ENCODE data around the gene CIC. TPM values are rescaled to one million over a fixed set of nuclear protein-coding genes. Genes with fewer than 3 reads are reported as not detected.

CIC gene
- total and polyA plus RNA-seq, 2 of the 13 experiments (the other 11 are each of a cell fraction or from before 2014, with no cell fraction given), result 5.9 to 8.0 TPM

- peak; percentile 68 for TF ChIP-seq ZNF142 (CRISPR knock-in tag; IDR thresholded peaks at IDR 0.05)
- TF ChIP-seq HDAC6 (IDR thresholded peaks at IDR 0.05; ENCODE audit: low read depth, low read length), result no peak
- no peak for TF ChIP-seq ARNTL (CRISPR knock-in tag; IDR thresholded peaks at IDR 0.05)
- TF ChIP-seq JARID2 (CRISPR knock-in tag; IDR thresholded peaks at IDR 0.05; ENCODE audit: insufficient replicate concordance), result no peak
- no peak for TF ChIP-seq ZNF891 (CRISPR knock-in tag; IDR thresholded peaks at IDR 0.05)
- TF ChIP-seq ZNF251 (CRISPR knock-in tag; IDR thresholded peaks at IDR 0.05), result no peak
- no peak for TF ChIP-seq GMEB2 (CRISPR knock-in tag; IDR thresholded peaks at IDR 0.05; ENCODE audit: low read depth)
- TF ChIP-seq LCORL (IDR thresholded peaks at IDR 0.05), result no peak
- TF ChIP-seq LCORL (CRISPR knock-in tag; IDR thresholded peaks at IDR 0.05), result peak; percentile 14; the same call in 1 of the 2 replicates
- 0 out of 2 replicates have a peak, but pooled peaks have one; percentile 50 for TF ChIP-seq ZSCAN5A (CRISPR knock-in tag; IDR thresholded peaks at IDR 0.05; ENCODE audit: borderline replicate concordance)
- no peak for TF ChIP-seq JUN (CRISPR knock-in tag; IDR thresholded peaks at IDR 0.05)
- TF ChIP-seq THAP11 (CRISPR knock-in tag; IDR thresholded peaks at IDR 0.05), result peak; percentile 64
- peak; percentile 19; the same call in 1 of the 2 replicates for TF ChIP-seq SPEN (CRISPR knock-in tag; IDR thresholded peaks at IDR 0.05; ENCODE audit: low read depth)
- TF ChIP-seq TCF12 (IDR thresholded peaks at IDR 0.05), result no peak
- TF ChIP-seq TCF12 (CRISPR knock-in tag; IDR thresholded peaks at IDR 0.05), result no peak
- 0 out of 2 replicates have a peak, but pooled peaks have one; percentile 25 for TF ChIP-seq ZNF44 (CRISPR knock-in tag; IDR thresholded peaks at IDR 0.05)
- peak; percentile 70 for TF ChIP-seq KDM5B (CRISPR knock-in tag; IDR thresholded peaks at IDR 0.05; ENCODE audit: borderline replicate concordance)
- TF ChIP-seq ZNF496 (CRISPR knock-in tag; IDR thresholded peaks at IDR 0.05; ENCODE audit: insufficient replicate concordance), result no peak
- TF ChIP-seq ZBTB20 (CRISPR knock-in tag; IDR thresholded peaks at IDR 0.05; ENCODE audit: borderline replicate concordance, low read depth), result no peak
Measured at GRCh38 chr19:42279902-42280814, 11.1 kb downstream of the CIC start (continued).
